WI38 (cell line): ENCODE measurements around the gene BMPR1A.

Experiments used
- H3K4me3 ChIP-seq: 2 replicates; pipeline ENCODE4 v1.5.1; 2011; ENCODE audit warnings: low read depth, mild to moderate bottlenecking, control low read depth, low read length
- CTCF ChIP-seq: IDR thresholded peaks from 2 replicates; pipeline ENCODE4 v1.5.1; 2012; ENCODE audit warnings: low read depth, mild to moderate bottlenecking, control low read depth, low read length

The BMPR1A gene

DNA sequence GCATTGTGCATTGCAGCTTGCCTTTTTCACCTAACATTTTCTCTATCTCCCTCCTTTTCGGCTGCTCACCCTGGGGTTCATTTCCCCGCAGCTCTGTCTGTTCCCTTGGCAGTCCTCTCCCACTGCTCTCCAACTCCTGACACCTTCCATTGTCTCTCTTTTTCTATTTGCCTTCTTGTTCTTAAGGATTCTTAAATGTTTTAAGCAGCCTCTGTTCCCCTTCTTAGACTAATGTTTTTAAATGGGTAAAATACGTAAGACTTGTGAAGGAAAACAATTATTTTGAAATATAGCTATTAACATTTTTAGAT lies 19.4 kb downstream of the BMPR1A start:
- TF ChIP-seq CTCF: no peak
- no peak overlapping the region for H3K4me3 ChIP-seq

DNA sequence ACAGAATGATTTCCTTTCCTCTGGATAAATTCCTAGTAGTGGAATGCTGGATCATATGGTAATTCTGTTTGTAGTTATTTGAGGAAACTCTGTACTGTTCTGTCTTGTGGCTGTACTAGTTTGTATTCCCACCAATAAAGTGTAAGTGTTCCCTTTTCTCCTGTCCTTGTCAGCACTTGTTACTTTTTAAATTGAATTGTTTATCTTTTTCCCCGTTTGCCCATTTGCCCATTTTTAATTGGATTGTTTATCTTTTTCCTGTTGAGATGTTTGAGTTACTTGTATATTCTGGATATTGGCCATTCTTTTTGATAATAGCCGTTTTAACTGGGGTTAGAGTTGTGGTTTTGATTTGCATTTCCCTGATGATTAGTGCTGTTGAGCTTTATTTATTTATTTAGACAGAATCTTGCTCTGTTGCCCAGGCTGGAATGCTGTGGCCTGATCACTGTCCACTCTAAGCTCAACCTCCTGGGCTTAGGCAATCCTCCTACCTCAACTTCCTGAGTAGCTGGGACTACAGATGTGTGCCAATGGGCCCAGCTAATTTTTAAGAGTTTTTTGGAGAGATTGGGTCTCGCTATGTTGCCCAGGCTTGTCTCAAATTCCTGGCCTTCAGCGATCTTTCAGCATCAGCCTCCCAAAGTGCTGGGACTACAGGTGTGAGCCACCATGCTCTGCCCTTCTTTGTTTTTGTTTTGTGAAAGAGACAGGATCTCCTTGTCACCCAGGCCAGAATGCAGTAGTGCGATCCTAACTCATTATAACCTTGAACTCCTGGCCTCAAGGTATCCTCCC lies 23.0 kb downstream of the BMPR1A start:
- H3K4me3 ChIP-seq: no peak overlapping the region
- TF ChIP-seq CTCF: no peak

DNA sequence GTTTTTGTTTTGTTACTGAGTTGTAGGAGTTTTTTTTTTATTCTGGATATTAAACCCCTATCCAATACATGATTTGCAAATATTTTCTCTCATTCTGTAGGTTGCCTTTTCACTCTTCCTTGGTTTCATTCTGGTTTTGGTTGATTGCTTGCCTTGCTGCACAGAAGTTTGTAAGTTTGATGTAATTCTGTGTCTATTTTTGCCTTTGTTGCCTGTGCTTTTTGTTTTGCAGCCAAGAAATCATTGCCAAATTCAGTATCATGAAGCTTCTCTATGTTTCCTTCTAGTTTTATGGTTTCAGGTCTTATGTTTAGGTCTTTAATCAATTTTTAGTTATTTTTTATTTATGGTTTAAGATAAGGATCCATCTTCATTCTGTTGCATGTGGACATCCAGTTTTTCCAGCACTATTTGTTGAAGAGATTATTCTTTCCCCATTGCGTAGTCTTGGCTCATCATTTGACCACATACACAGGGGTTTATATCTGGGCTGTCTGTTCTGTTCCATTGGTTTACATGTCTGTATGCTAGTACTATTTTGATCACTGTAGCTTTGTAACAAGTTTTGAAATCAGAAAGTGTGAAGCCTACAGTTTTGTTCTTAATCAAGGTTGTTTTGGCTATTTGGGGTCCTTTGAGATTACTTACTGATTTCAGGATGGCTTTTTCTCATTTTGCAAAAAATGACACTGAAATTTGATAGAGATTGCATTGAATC lies 26.4 kb downstream of the BMPR1A start:
- TF ChIP-seq CTCF: no peak
- H3K4me3 ChIP-seq: no peak overlapping the region

DNA sequence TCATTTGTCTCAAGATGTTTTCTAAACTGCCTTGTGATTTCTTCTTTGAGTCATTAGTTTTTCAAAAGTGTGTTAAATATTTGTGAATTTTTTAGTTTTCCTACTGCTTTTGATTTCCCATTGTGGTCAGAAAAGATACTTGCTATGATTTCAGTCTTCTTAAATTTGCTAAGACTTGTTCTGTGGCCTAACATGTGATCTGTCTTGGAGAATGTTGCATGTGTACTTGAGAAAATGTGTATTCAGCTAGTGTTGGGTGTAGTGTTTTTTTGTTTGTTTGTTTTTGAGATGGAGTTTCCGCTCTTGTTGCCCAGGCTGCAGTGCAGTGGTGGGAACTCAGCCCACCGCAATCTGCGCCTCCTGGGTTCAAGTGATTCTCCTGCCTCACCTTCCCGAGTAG lies 28.6 kb downstream of the BMPR1A start:
- no peak for TF ChIP-seq CTCF

DNA sequence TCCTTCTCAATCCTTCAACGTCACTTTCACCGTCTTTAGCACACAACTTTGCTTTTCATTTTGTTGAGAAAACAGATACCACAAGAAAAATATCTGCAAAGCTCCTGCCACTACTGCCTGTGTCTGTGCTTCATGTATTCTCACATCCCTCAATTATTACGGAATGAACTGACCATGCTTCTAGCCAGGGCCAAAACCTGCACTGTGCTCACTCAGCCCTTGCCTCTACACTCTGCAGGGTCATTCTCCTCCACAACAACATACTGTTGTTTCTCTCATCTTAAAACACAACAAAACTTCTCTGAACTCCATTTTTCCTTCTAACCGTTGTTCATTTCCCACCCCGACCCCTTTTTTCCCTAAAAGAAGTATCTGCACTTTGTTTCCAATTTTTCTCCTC lies 29.5 kb downstream of the BMPR1A start:
- TF ChIP-seq CTCF: no peak
- no peak overlapping the region for H3K4me3 ChIP-seq

More for the DNA sequence above, 28.6 kb downstream of the BMPR1A start:
- H3K4me3 ChIP-seq: no peak overlapping the region

GRCh38 chr10:86786368-86786767 lies 29.9 kb downstream of the BMPR1A start:
- TF ChIP-seq CTCF: no peak
- no peak overlapping the region for H3K4me3 ChIP-seq

DNA sequence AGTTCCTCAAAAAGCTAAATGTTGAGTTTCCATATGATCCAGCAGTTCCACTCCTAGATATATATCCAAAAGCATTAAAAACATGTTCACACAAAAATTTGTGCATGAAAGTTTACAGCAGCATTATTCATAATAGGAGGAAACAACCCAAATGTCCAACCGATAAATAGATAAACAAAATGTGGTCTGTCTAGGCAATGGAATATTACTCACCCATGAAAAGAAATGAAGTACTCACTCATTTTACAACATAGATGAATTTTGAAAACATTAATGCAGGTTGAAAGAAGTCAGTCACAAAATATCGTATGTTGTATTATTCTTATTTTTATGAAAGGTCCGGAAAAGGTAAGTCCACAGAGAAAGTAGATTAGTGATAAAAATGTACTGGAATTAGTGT lies 34.0 kb downstream of the BMPR1A start:
- no peak for TF ChIP-seq CTCF
- H3K4me3 ChIP-seq: no peak overlapping the region
